GM18909 (cell line): ENCODE measurements around the gene CDK11A.
"Not testable (repeated sequence)": the region's sequence is repeated elsewhere in the genome, so short reads cannot be mapped to it uniquely, and the experiment has no call there.

Experiments
- ATAC-seq: cut with Tn5 transposase; IDR thresholded peaks from one replicate; pipeline ENCODE4 v1.9.1; 2021; ENCODE audit warnings: mild to moderate bottlenecking; ENCODE audit not compliant: unreplicated experiment, poor library complexity

The CDK11A gene

GRCh38 chr1:1665815-1666251 lies 58.3 kb downstream of the CDK11A start:
- no peak for ATAC-seq

GRCh38 chr1:1664941-1665814 lies 59.0 kb downstream of the CDK11A start:
- ATAC-seq = no peak

- ATAC-seq = not testable (repeated sequence)
Observed at GRCh38 chr1:1664318-1664717, 59.8 kb downstream of the CDK11A start.

GRCh38 chr1:1662830-1663560 lies 61.2 kb downstream of the CDK11A start:
- not testable (repeated sequence) for ATAC-seq

GRCh38 chr1:1662392-1662791 lies 61.8 kb downstream of the CDK11A start:
- not testable (repeated sequence) for ATAC-seq

GRCh38 chr1:1658583-1659549 lies 65.3 kb downstream of the CDK11A start, which contains the start of gene CDK11B:
TSS of gene CDK11B (minus strand) at chr1:1659004. CDS start at chr1:1657485, 1,519 bp downstream.
- peak; percentile 88 for ATAC-seq
